ENCODE results near the gene CEMP1. TPM values are rescaled to one million over a fixed set of nuclear protein-coding genes. Genes with fewer than 3 reads are reported as not detected.

CEMP1 gene
- polyA plus RNA-seq, 10 donors: 0.15 to 3.3 (median 1.7) TPM; not detected in 2

DNA sequence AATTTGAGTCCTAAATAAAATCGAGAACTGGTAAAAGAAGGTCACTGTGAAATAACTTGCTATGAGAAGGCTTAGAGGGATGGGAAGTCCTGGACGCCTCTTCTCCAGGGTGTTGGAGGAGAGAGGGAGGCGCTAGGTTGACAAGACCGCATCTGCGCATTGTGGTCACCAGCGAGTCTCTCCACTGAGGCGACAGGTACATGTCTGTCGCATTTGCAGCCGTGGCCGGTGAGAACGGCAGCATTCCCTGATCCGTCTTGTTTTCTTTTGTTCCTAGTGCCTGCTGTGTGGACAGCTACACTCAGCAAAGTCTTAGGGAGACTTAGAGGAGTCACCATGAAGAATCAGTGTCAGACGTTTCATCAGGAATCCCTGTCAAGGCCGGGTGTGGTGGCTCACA, 25.5 kb downstream of the CEMP1 start:
- DNase-seq: no peak

DNA sequence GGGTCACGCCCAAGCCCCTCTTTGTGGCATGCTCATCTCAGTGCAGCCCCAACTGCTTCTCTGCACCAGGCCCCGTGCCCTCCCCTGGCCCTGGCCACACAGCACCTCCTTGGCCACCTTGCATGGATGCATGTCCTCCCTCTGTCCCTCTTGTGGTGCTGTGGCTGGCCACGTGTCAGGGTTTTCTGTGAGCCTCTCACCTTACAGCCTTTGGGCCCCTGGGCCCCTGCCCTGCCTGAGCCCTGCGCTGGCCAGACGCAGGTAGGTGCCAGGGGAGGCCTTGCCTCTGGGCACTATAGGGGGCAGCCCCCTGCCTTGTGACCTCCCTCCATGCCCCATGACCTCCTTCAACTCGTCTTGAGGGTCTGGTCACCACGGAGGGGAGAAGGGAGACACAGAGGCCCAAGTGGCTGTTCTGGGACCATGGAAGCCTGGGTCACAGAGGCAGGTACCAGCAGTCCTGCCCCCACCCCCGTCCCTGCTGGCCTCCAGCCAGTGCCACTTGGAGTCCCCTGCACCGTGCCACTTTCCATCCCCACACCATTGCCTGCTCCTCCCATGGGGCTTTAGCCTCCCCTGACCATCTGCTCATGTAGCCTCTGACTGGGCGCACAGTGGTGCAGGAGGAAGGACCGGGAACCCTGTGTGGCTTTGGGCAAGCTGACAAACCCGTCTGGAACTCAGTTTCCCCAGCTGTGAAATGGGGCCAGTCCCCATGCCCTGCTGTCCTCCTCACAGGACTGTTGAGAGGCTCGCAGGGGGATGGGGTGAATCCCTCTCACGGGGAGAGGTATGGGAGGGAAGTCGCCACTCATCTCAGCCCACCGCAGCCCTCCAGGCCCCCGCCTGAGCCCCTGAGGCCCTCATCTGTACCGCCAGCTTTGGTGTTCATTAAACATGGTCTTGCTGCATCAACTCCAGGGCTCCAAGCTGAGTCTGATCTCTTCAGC, 29.0 kb downstream of the CEMP1 start:
- no peak for DNase-seq

DNA sequence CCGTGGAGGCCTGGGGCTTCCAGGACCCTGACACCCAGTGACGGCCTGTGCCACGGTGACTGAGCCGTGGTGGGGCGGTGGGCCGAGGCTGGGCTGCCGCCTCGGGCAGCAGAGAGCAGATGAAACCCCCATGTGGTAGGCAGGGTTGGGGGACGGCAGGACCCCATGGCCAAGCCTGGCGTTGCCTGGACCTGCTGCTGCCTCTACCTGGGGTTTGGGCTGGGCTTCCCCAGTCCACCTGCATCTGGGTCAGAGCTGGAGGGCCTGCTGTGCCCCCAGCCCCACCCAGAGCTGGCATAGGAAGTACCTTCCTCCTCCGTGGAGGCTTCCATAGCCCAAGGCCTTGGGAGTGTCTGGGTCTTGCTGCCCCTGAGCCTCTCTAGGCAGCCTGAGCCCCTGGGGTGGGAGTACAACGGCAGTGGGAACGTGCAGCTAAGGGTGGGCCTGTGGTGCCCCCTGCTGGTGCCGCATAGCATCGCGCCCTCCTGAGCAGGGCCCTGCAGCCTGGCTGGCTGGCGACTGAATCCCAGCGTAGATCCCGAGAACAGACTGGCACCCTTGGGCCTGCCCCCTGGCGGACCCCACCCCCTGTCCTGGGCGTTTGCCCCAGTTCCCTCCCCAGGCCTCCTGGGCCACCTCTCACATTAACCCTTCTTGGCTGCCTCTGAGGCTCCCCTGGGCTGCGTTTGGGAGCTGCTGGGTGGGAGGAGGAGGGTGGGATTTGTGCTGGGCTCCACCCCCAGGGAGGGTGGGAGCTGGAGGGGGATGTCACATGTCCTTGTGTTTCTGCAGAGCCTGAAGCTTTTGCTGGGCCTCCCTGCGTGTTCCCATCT, 30.1 kb downstream of the CEMP1 start:
- peak; percentile 66 to 96 (median 89) for DNase-seq

DNA sequence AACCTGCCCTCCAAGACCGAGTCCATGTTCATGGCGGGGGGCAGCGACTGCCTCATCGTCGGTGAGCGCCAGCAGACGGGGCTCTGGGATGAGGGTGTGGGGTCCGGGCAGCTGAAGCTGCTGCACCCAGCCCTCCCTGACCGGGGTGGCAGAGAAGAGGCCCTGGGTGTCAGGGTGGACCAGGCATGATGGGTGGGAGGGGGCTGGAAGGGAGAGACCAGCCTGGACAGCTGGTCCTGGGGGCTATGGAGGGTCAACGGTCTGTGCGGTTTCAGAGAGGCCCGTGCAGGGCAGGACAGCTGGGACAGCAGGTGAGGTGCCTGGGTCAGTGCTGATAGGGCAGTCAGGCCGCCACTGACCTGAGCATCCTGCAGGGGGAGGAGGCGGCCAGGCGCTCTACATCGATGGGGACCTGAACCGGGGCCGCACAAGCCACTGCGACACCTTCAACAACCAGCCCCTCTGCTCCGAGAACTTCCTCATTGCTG, 30.7 kb downstream of the CEMP1 start:
- DNase-seq: no peak

GRCh38 chr16:2499890-2500429, 31.2 kb downstream of the CEMP1 start:
- DNase-seq: no peak

DNA sequence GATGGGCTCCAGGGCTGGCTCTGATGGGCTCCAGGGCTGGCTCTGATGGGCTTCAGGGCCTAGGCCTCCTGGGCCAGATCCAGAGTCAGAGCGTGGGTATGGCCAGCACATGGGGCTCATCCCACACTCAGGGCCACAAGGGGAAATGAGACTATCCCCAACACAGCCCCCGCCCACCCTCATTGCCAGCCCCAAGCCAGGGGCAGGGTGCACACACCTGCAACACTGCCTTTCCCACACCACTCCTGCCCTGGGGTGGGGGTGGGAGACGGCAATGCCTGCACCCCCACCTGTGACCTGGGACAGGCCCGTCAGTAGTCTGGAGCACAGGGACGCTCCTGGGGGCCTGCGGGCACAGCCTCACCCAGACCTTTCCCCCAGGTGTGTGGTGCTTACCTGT, 31.8 kb downstream of the CEMP1 start:
- no peak for DNase-seq

GRCh38 chr16:2498531-2499253, 32.5 kb downstream of the CEMP1 start:
- no peak for DNase-seq

- no peak for DNase-seq
Measured at GRCh38 chr16:2497695-2498484, 33.3 kb downstream of the CEMP1 start.

DNA sequence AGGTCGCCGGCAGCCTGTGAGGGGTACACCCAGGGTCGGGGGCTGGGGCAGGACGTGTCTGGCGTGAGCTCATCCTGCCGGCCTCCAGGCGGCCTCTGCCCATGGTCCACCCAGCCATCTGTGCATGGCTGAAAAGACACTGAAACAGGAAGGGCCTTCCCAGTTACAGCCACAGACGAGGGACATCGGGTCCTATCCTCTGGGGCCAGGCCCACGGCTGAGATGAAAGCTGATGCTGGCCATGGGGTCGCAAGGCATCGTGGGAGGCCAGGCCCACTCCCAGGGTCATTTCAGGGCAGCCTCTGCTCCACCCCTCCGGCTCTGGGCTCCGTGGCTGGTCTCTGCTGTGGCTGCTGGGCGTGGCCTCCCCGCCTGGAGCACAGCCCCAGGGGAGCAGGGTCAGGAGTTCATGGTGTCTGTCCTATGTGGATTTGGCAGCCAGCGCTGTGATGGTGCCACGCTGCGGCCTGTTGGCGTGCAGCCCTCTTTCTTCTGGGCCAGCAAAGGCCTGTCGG, 34.0 kb downstream of the CEMP1 start:
- peak in 1 of 3 donors; percentile 52 for DNase-seq

DNA sequence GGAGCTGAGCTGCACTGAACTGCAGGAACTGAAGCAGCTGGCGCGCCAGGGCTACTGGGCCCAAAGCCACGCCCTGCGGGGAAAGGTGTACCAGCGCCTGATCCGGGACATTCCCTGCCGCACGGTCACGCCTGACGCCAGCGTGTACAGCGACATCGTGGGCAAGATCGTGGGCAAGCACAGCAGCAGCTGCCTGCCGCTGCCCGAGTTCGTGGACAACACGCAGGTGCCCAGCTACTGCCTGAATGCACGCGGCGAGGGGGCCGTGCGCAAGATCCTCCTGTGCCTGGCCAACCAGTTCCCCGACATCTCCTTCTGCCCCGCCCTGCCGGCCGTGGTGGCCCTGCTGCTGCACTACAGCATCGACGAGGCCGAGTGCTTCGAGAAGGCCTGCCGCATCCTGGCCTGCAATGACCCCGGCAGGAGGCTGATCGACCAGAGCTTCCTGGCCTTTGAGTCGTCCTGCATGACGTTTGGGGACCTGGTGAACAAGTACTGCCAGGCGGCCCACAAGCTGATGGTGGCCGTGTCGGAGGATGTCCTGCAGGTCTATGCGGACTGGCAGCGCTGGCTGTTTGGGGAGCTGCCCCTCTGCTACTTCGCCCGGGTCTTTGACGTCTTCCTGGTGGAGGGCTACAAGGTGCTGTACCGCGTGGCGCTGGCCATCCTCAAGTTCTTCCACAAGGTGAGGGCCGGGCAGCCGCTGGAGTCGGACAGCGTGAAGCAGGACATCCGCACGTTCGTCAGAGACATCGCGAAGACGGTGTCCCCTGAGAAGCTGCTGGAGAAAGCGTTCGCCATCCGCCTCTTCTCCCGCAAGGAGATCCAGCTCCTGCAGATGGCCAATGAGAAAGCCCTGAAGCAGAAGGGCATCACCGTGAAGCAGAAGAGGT, 34.7 kb downstream of the CEMP1 start:
- DNase-seq: no peak

DNA sequence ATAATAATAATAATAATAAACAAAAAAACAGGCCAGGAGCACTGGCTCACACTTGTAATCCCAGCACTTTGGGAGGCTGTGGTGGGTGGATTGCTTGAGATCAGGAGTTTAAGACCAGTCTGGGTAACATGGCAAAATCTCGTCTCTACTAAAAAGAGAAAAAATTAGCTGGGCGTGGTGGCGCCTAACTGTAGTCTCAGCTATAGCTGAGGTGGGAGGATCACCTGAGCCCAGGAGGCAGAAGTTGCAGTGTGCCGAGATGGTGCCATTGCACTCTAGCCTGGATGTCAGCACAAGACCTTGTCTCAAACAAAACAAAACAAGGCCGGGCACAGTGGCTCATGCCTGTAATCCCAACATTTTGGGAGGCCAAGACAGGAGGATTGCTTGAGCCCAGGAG, 36.2 kb downstream of the CEMP1 start:
- DNase-seq: no peak

- no peak for DNase-seq
Measured at GRCh38 chr16:2494616-2495015, 36.6 kb downstream of the CEMP1 start.

GRCh38 chr16:2493605-2494004, 37.6 kb downstream of the CEMP1 start:
- DNase-seq: no peak

DNA sequence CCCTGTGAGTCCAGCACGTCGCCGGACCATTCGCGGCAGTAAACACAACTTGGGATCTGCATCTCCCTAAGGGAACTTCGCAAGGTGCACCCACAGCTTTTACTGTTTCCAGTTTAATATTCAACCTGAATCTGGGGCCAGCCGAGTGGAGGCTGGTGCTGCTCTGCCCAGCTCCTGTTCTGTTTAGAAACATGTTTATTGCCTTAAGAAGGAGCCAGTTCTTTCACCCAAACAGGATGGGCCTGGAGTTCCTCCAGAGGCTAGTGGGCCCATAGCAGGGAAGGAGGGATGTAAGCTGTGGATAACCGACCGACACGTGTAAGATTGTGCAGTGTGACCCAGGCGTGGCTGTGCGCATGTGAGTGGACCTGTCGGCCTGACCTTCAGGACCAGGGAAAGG, 38.9 kb downstream of the CEMP1 start:
- no peak for DNase-seq

DNA sequence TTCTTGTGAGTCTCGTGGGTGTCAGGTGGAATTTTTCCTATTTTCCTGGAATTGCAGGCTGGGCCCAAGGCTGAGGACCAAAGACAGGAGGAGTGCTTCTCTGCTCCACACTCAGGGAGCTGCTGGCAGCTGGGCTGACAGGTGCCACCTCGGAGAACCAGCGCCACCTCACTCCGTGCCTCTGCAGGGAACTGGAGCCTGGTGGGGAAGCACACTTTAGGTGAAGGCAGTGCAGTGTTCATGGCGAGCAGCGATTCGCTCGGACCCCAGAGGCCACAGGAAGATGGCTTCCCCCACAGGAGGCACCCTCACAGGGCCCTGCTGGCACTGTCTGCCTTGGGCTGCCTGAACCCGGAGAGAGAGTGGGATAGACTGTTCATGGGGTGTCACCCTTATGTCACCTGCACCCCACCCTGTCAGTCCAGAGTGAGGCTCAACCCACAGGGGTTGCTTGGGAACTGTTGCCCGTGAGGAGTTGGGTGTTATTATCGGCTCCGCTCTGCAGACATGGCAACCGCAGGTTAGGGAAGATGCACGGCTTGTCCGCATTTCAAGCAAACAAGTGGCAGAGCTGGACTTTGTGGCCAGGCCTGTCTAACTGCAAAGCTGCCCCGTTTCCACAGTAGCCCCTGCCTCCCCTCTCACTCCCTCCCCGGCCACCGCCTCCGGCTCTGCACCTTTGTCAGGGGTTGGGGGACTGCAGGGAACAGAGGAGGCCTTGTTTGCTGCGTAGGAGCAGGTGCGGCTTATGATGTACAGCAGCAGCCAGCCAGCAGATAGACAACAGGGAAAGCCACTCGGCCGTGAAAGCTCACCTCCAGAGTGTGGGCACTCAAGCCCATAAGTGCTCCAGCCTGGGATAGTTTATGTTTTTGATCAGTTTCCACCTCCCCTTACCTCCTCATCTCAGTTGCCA, 40.8 kb downstream of the CEMP1 start:
- no peak for DNase-seq

DNA sequence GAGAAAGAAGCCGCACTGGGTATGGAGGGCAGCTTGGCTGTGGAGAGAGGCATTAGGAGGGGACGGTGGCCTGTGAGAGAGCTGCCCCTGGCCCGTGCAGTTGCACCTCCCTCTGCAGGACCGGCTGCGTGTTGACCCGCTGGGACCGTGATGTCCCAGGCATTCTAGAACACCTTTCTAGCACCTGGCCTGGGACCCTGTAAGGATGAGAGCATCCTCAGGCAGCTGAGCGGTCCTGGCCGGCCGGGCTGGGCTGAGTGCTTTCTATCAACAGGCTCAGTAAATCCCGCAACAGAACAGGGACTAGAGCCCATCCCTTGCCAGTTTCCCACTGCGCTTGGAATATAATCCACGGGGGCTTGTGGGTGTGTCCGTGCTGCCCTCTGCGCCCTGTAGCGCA, 41.6 kb downstream of the CEMP1 start:
- no peak for DNase-seq

DNA sequence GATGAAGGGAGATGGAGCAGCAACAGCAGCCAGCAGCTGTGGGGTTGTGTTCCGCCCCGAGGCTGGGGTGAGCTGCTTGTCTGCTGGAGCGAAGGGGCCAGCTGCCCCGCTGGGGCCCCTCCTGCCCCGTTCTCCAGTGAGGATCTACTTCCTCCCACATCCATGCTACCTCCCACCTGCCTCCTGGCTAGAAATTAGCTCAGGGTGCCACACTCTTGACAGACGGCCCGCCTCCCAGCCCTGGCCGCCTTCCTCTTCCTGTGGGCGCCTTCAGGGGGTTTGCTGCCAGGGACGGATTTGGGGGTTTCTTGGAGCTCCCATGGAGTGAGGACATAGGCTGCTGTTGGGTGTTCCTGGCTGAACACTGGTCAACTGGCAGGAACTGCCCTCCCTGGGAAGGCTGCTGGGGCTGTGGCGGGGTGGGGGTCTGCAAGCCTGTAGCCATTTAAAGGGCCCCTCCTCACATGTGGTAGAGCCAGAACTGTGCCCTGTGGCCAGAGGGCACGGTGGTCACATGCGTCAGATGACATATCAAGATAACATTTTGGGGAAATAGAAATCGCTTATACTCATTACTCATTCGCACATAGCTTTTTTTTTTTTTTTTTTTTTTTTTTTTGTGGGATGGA, 43.2 kb downstream of the CEMP1 start:
- DNase-seq: peak in 1 of 3 donors; percentile 30

DNA sequence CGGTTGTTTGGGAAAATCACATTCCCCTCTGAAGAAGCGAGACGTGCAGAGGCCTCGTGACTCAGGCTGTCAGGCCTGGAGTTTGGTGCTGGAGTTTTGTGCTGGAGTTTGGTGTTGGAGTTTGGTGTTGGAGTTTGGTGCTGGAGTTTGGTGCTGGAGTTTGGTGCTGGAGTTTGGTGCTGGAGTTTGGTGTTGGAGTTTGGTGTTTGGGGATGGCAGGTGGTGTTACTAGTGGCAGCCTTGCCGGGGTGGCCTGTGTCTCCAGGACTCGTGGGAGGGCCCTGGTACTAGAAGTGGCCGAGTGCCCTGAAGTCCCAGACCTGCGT, 43.7 kb downstream of the CEMP1 start:
- DNase-seq: no peak
